Thyroid gland (tissue), 4 donors: Measurements from ENCODE around the gene USP2.

Experiments
- CTCF ChIP-seq, 6 experiments: fragments of 200-600 bp in 3 of 6; fragments of 450-650 bp in 3 of 6; sonication (generic) in 3 of 6; IDR thresholded peaks; one replicate each; pipeline ENCODE4 v1.5.1; 2016 to 2019; ENCODE audit warnings: antibody characterized with exemption in 6 of 6, mild to moderate bottlenecking in 2 of 6, inconsistent platforms in 1 of 6, moderate library complexity in 1 of 6
- POLR2A ChIP-seq, 2 donors: fragments of 450-650 bp; IDR thresholded peaks; one replicate each; pipeline ENCODE4 v1.6.1; 2017; ENCODE audit warnings: antibody characterized with exemption in 2 of 2, mild to moderate bottlenecking in 2 of 2, moderate library complexity in 1 of 2

- TF ChIP-seq CTCF (IDR thresholded peaks at IDR 0.05) (no peak), POLR2A (IDR thresholded peaks at IDR 0.05) (no peak)
Observed at GRCh38 chr11:119410501-119410900, 29.0 kb upstream of the USP2 start.
